ENCODE measurements around the gene ACTA1.

DNA sequence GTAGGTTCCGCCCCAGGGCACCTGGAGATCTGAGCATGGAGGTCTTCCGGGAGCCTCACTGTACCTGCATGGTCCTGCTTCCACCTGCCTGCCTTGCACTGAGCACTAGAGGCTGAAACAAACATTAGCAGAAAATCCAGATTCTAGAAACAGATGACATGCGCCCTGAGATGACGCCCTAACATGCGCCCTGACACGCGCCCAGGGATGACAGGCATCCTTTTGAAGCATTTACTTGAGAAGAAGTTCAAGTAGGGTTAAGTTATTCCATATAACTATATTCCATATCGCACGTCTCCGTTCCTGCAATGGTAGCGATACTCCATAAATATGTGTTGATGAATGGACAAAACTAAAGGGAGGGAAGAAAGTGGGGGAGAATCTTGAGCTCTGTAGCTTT is 13.7 kb downstream of the ACTA1 start:
- no peak for TF ChIP-seq MYC (IDR thresholded peaks at IDR 0.05; ENCODE audit: borderline replicate concordance, low read length)
- TF ChIP-seq EP300 (IDR thresholded peaks at IDR 0.05) = no peak
- no peak for TF ChIP-seq POLR2A (IDR thresholded peaks at IDR 0.05; ENCODE audit: low read length)
- no peak for TF ChIP-seq KDM1A (IDR thresholded peaks at IDR 0.05; ENCODE audit: low read depth)
- TF ChIP-seq SMC3 (IDR thresholded peaks at IDR 0.05) = no peak
